GM21825 (cell line): ENCODE measurements around the gene TRAPPC10.

Source experiments
- ATAC-seq: cut with Tn5 transposase; IDR thresholded peaks from one replicate; pipeline ENCODE4 v1.9.1; 2021; ENCODE audit warnings: mild to moderate bottlenecking, moderate library complexity; ENCODE audit not compliant: unreplicated experiment

The TRAPPC10 gene

DNA sequence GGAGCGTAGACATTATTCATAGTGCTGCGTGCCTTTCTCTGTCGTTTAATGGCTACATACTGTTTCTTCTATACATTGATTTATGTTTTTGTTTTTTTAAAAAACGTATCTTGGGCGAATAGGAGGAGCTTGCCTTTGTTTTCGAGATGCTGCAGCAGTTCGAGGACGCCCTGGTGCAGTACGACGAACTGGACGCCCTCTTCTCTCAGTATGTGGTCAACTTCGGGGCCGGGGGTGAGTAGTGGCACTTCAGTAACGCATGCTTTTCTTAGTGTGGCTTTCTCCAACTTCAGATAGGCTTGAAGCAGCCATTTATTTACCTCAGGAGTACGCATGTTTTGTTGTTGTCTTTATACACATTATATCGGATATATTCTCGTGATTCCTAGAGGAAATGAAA is 46.9 kb downstream of the TRAPPC10 start:
- no peak for ATAC-seq

DNA sequence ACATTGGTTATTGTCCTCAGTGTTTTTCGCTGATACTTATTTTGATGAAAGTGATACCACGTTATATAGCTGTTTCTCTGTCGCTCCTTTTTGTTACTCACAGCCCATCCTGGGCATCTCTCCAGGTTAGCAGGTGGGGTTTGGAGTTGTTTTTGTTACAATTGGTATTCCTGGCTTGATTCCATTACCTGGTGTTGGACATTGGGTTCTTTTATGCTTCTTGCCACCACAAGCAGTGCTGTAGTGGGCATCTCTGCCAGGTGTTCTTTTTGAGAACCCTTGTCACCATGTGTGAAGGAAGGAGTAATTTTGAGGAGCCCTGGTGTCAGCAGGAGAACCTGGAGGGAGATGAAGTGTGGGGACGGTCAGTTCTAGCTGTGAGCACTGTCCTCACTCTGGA is 47.6 kb downstream of the TRAPPC10 start:
- no peak for ATAC-seq

DNA sequence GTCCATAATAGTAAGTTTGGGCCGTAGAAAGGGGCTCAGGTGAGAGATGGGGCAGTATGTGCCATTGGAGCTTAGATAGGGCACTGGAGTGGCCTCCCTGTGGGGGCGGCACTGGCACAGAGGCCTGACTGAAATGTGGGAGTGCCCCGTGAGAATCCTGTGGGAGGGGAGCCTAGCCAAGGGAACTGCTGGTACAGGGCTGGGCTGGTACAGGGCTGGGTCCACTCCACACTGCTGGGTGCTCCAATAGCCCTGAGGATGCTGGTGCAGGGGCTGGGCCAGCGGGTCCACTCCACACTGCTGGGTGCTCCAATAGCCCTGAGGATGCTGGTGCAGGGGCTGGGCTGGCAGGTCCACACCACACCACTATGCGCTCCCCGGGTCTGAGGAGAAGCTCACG is 50.3 kb downstream of the TRAPPC10 start:
- ATAC-seq: no peak

DNA sequence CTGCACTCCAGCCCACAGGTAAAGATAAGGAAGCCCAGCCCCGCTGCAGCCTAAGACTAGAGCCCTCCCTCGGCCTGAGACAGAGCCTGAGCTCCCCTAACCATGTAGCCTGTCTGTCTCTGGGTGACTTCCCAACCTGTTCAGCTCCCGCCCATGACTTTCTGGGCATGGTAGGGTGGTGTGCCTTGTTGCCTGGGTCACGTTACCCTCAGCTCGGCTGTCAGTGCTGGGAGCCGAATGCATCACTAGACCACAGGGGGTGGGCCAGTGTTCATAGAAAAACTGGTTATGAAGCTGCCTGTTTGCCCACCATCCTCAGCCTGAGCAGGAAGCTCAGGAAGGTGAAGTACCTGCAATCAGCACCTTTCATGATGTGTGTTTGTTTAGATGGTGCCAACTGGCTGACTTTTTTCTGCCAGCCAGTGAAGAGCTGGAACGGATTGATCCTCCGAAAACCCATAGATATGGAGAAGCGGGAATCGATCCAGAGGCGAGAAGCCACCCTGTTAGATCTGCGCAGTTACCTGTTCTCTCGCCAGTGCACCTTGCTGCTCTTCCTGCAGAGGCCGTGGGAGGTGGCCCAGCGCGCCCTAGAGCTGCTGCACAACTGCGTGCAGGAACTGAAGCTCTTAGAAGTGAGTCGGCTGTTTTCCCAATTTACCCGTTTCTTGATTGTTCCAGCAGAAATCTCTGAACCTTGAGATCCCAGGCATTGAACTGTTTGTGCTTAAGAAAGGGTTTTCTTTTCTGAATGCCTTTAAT is 51.2 kb downstream of the TRAPPC10 start:
- ATAC-seq: no peak

DNA sequence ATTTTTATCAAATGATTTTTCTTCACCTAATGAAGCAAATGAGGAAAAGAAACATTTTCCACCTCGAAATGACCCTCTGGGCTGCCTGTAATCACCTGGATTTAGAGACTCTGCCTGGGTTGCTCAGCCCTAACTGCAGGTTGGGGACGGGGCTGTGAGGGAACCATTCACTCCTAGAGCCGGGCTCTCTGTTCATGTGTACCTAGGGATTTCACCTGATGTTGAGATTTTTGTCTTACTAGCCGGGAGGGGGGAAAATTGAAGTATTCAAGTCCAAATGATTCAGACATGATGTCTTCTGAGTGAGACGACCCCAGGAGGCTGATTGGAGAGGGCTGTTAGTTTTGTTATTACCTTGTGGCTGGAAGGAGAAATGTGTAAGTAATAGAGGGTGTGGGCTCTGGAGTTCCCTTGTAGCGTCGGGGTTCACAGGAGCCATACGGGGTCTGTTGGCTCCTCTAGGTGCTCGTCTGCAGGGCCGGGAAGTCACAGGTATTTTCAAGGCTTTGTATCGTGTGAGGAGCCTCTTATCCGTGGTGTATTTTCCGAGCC is 52.8 kb downstream of the TRAPPC10 start:
- ATAC-seq: no peak

DNA sequence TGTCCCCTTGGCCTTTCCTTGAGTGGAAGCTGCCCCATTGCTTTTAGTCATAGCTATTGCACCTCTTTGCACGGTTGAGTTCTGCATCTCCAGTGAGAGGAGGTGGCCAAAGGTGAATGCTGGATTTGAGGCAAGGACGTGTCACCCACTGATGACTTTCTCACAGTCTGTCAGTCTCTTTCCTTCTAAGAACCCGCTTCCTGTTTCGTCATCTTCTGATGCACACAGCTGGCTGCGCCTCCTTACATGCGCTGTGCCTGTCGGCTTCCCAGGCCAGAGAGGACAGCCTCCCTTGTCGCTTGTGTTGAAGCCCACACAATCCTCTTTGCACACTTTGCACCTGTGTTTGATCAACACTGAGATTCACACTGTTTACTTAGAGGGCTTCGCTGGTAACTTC is 53.3 kb downstream of the TRAPPC10 start:
- ATAC-seq: no peak

DNA sequence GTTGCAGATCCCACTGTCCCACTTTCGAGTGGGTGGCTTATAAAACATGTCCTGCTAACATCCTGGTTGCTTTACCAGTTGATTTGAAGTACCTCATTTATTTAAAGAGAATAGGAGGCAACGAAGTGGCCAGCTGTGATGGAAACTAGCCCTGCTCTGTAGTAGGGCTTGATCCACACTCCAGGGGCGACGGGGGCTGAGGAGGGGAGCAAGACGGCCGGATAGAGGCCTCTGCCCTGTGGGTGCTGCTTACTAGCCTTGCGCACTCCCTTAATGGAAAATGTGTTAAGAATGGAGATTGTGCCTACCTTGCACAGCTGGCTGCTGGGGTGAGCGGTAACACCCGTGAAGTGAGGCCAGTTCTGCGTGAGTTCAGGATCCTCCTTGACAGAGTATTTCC is 54.0 kb downstream of the TRAPPC10 start:
- no peak for ATAC-seq

DNA sequence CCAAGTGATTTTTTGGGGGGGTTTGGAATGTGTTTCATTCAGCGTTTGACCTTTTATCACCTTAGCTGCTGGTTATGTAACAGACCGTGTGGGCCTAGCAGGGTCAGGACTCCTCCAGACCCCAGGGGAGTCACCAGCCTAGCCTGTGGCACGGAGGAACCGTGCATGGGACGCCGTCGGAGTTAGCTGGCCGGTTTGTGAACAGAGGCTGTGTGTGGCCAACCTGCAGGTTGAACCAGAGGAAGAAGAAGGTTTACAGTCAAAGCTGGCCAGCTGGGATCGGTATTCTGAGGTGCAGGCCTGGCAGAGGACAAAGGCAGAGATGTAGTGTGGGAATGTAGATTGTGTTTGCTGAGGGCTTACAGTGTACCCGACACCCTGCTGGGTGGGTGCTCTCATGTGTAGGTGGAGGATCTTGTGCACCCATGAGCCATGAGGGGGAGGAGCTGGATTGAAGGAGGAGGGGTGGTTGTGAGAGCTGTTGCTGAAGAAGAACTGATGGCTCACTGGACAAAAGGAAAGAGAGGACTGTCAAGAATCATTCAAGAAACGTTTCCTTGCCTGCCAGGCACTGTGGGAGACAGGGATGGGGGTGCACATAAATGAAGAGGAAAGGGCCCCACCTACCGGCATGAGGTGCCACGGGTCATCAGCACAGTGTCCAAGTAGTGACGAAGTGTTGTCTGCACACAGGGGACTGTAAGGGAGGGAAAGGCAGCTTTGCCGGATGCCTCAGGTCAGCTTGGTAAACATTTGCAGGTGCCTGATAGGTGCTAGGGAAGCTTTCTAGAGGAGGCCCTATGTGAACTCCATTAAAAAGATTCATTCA is 55.1 kb downstream of the TRAPPC10 start:
- ATAC-seq: no peak

DNA sequence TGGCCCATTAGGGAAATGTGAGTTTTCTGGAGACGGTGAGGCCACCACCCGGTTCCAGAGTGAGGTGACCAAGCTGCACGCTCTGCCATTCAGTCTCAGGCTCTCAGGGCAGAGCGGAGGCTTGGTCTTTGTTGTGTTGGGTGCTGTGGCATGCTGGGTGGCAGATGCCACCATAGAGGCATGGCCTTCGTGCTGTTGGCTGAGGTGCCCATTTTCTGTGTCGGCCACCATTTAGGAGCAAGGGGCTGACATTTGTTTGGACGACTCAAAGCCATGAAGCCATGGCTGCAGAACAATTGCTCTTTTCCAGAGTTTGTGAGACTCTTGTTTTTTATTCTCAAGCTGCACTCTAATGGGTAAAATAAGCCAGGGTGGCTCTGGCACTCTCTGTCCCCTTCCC is 58.3 kb downstream of the TRAPPC10 start:
- ATAC-seq: no peak

DNA sequence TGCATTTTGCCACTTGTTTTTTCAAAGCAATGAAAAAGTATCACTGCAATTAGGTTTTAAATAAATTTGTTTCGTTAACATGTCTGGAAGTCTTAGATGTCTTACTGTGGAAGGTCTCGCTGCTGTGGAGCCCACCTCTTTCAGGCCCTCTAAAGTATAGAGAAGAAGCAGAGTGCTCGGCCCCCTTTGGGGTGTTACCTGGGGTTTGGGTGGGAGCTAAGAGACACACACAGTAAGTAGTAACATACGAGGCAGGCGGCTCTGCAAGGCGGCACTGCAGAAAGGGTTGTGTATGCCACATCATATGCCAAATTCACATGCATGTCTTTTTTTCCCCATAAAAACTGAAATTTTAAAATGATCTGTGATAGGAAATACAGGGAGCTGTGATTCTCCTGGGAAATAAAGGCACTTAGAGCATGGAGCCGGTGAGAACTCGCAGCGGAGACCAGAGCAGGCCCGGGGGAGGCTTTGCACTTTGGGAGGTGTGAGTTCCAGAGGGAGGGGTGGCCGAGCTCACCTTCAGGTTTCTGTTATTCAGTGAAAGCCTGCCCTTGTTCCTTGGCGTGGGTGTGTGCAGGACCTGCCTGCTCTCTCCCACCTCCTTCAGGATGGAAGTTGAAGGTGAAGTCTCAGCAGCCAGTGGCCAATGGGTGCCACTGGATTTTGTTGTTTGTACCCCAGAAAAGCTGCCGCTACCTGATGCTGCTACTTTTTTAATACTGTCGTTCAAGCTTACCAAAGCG is 59.4 kb downstream of the TRAPPC10 start:
- ATAC-seq: no peak

DNA sequence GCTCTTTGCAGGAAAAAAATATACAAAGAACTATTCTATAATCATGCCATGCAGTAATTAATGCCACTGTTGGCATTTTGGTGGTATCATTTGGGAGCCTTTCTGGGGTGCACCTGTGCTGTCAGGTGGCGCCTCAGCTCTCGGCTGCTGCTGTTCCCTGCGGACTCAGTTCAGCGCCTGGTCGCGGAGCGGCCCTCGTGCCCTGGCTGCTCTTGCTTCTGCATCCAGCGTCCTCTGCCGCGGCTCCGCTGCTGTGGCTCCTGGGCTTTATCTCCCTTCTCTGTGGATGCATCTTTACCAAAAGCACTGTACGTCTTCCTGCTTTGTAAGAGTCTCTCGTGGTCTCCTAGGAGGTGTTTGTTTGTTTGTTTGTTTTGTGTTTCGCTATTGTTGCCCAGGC is 60.0 kb downstream of the TRAPPC10 start:
- no peak for ATAC-seq

DNA sequence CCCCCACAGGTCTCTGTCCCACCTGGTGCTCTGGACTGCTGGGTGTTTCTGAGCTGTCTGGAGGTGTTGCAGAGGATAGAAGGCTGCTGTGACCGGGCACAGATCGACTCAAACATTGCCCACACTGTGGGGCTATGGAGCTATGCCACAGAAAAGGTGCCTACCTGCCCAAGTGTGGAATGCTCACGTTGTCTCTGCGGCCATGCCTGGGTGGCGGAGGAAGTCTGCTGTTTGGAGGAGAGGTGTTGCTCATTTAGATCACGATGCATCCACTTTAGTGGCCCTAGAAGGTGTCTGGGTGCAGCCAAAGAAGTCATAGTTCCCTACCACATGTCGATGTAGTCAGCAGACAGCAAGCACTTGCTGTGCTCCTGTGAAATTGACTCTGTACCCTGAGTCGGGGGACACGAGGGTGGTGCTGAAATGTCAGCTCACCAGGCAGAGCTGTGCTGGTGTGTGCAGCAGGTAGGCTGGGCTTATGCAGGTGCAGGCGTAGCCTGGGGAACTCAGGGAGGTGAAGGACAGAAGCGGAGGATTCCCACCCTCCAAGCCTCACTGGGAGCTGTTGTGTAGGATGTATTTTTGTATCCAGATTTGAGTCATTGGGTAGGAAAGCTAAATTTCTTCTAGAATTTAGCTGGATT is 62.3 kb downstream of the TRAPPC10 start:
- no peak for ATAC-seq

DNA sequence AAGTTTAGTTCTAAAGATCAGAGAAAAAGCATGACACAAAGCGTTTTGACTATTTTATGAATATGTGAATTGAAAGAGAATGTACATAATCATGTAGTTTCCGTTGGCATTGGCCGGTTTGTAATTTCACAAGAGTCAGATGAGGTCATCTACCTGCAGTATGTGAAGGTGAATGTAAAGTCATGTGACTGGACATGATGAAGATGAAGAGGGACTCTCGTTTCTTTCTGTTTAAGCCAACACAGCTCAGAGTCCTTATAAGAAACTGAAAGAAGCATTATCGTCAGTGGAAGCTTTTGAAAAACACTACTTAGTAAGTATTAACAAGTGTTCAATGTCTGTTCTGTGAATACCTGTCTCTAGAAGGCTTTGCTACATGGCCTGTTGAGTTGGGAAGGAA is 64.2 kb downstream of the TRAPPC10 start:
- no peak for ATAC-seq

DNA sequence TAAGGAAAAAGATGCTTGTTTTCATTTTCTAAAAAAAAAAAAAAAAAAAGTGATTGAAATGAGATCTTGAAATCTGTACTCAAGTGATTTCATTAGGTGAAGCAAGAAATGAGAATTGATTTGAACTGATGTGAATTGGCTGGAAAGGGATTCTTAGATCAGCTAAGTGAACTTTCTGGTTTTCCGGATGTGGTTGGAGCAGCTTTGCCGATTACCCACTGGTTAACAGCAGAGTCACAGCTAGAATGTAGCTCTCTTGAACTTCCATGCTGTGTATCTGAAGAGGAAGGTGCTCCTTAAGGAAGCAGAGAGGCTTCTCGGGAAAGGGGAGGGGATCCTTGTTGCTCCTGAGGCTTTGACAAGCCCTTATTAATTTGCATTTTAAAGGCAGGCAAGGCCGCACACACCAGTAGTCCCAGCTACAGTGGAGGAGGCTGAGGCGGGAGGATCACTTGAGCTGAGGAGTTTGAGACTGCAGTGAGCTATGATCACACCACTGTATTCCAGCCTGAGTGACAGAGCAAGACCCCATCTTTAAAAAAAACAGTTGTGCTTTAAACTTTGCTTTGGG is 66.4 kb downstream of the TRAPPC10 start:
- ATAC-seq: no peak

DNA sequence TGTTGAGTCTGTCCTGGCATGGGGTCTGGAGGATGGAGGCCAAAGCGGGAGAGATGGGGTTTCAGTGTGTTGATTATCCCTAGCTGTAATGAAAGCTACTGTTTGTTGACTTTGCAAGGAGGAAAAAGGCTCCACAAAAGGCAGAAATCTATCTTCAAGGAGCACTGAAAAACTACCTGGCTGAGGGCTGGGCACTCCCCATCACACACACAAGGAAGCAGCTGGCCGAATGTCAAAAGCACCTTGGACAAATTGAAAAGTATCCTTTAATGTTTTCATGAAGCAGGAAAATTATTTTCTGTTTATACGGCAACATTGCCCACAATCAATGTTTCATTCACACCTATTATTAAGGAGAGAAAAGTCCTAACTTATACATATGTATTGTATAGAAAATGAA is 67.3 kb downstream of the TRAPPC10 start:
- ATAC-seq: no peak

DNA sequence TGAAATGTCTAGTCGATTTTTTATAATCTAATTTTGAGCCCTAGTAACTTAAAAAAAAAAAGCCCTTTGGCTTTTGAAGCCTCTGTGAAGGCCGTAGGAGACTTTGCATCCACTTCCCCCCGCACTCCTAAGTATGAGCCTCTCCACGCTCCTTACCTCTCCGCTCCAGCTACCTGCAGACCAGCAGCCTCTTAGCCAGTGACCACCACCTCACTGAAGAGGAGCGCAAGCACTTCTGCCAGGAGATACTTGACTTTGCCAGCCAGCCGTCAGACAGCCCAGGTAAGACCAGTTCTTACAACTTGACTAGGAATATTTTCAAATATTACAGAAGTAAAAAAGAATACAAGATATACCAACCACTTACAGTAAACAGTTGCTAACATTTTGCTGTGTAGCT is 67.7 kb downstream of the TRAPPC10 start:
- no peak for ATAC-seq

DNA sequence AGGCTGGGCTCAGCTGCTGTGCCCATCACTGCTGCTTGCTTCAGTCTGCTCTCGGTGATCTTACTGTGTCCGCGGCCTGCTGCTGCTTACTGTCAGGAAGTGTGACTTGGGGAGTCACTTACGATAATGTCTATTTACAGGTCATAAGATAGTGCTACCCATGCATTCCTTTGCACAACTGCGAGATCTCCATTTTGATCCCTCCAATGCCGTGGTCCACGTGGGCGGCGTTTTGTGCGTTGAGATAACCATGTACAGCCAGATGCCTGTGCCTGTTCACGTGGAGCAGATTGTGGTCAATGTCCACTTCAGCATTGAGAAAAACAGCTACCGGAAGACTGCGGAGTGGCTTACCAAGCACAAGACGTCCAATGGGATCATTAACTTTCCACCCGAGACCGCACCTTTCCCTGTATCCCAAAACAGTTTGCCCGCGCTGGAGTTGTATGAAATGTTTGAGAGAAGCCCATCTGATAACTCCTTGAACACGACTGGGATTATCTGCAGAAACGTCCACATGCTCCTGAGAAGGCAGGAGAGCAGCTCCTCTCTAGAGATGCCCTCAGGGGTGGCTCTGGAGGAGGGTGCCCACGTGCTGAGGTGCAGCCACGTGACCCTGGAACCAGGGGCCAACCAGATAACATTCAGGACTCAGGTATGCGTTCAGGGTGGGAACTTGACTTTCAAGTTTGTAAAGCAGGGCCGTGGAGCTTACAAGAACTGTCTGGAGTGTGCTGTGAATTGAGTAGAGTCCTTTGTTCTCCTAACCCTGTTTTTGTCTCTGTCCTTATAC is 70.7 kb downstream of the TRAPPC10 start:
- ATAC-seq: no peak

DNA sequence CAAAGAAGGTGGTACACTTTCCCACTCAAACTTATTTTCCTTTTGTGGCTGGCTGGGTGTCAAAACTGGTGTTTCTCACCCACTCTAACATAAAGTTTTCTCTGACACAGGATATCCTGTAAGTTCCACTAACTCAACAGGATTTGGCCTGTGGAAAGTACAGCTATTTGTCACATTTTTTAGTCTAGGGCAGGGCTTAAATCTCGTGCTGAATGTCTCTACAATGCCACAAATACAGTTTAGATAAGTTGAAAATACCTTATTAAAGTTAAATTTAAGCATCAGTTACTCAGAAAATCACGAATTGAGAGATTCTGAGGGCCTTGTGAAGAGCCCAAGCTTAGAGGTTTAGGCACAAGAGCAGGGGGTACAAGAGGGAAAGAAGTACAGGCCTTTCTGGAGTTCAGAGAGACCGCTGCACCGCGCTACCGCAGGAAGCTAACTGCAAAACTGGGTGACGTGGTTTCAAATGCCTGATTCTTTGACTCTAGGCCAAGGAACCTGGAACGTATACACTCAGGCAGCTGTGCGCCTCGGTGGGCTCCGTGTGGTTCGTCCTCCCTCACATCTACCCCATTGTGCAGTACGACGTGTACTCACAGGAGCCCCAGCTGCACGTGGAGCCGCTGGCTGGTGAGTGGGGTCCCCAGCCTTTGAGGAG is 71.7 kb downstream of the TRAPPC10 start:
- ATAC-seq: no peak
